Natural killer cell treated with Interleukin-12 subunit alpha and Interleukin-12 subunit beta and Interleukin-15 and Interleukin-18, amount 100 ng/mL, for 72 hours (primary cell): ENCODE data around the gene SMIM14. TPM values are rescaled to one million over a fixed set of nuclear protein-coding genes. Genes with fewer than 3 reads are reported as not detected.
"Not testable (repeated sequence)": the region's sequence is repeated elsewhere in the genome, so short reads cannot be mapped to it uniquely, and the experiment has no call there.

Source experiments
- ATAC-seq, 2 donors: fragments of 150-1000 bp; cut with Tn5 transposase in 1 of 2; sonication (Bioruptor Pico), chemical (Tn5 transposase) in 1 of 2; 2 replicates each; pipeline ENCODE4 v1.10.0; 2021
- DNase-seq: peaks from one replicate; pipeline ENCODE4 v3.0.0; 2022; ENCODE audit warnings: low spot score
- H3K27ac Mint-ChIP-seq, 2 donors: 1 replicate in 1 of 2; 2 replicates in 1 of 2; pipeline ENCODE4 v1.8.0; 2022; ENCODE audit warnings: mixed read lengths in 2 of 2, mild to moderate bottlenecking in 1 of 2, moderate library complexity in 1 of 2
- H3K27me3 Mint-ChIP-seq, 2 donors: 1 replicate in 1 of 2; 2 replicates in 1 of 2; pipeline ENCODE4 v1.8.0; 2022; ENCODE audit warnings: mixed read lengths in 2 of 2
- H3K36me3 Mint-ChIP-seq: one replicate; pipeline ENCODE4 v1.8.0; 2022; ENCODE audit warnings: mixed read lengths
- H3K4me1 Mint-ChIP-seq, 2 donors: 1 replicate in 1 of 2; 2 replicates in 1 of 2; pipeline ENCODE4 v1.8.0; 2022; ENCODE audit warnings: low read depth in 2 of 2, mixed read lengths in 2 of 2, mild to moderate bottlenecking in 1 of 2
- H3K4me3 Mint-ChIP-seq: one replicate; pipeline ENCODE4 v1.8.0; 2022; ENCODE audit warnings: mixed read lengths
- H3K9me3 Mint-ChIP-seq: 2 replicates; pipeline ENCODE4 v1.8.0; 2022; ENCODE audit warnings: mixed read lengths
- total RNA-seq, 2 donors: library from RNA; stranded (reverse); gene quantifications; one replicate each; pipeline ENCODE4 v1.2.3, GENCODE V29; 2022

SMIM14 gene
- total RNA-seq, 2 donors from 2014 or later, result 2.5 to 7.8 TPM

DNA sequence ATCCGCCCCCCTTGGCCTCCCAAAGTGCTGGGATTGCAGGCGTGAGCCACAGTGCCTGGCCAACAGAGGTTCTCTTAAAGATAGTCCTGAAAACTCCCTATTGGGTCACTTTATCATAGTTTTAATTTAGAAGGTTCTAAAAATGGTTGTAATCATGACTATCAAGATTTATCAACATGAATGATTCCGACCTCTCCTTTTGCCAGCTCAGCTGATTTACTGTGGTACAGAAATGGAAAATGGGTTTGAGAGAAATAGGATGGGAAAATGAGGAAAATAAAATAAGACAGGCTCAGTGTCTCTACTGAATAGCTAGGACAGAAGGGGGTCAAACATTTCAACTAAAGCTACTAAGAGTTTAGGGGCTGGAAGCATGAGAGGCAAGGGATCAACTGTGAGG, 83.2 kb downstream of the SMIM14 start:
- Mint-ChIP-seq H3K27me3 (no peaks in the 10 kb centered on the region), H3K36me3 (no peaks in the 10 kb centered on the region), H3K9me3 (no peaks in the 10 kb centered on the region), H3K4me3 (no peak overlapping the region), H3K27ac (no peak overlapping the region), H3K4me1 (no peaks in the 10 kb centered on the region)
- DNase-seq (no peak), ATAC-seq (no peak)

DNA sequence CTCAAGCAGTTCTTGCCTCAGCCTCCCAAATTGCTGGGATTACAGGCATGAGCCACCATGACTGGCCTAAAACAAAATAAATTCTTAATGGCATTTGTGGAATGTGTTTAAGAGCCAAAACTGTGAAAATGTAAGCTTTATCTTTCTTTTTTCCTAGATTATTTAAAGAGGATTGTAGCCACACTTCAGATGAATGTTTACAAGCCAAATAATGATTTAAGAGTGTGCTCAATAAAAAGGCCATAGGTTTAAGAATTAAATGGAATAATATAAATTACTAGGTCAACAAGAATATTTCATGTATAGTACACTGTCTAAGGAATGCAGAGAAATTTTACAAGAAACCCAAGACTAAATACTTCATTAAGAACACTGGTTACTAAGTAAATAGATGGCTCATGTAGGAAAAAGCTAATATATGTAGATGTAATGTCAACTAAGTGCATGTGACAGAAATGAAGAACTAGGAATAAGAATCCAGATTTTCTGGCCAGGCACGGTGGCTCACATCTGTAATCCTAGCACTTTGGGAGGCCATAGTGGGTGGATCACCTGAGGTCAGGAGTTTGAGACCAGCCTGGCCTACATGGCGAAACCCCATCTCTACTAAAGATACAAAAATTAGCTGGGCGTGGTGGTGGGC, 90.1 kb downstream of the SMIM14 start:
- DNase-seq (no peak), ATAC-seq (no peak)
- Mint-ChIP-seq H3K36me3 (no peaks in the 10 kb centered on the region), H3K27ac (no peak overlapping the region), H3K4me1 (no peaks in the 10 kb centered on the region), H3K9me3 (no peaks in the 10 kb centered on the region), H3K27me3 (no peaks in the 10 kb centered on the region), H3K4me3 (no peak overlapping the region)

DNA sequence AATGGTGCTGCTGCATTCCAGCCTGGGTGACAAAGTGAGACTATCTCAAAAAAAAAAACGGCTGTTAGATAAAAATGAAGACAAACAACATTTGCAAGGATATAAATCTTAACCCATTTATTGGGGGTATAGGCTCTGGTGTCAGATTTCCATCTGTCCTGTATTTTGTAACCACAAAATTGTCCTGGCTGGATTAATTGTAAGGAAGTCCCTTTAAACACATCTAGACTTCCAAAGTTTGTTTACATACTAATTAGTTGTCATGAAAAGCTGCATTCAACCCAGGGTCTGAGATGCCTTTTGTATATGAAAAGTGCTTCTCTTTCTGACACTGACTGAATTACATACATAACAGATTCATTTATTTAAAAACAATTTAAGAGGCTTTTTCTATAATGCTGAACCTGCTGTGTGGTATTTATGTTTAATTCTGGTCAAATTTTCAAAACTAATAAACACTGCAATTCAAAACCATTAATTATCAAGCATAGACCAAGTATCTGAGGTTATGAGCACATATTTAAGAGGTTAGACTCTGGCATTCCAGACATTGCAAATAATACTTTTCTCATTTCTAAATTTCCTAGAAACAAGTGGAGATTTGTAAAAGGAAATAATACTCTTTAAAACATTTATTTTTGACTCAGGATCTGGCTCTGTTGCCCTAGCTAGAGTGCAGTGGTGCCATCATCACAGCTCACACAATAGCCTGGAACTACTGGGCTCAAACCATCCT, 93.9 kb downstream of the SMIM14 start:
- H3K9me3 Mint-ChIP-seq, result no peaks in the 10 kb centered on the region
- H3K4me1 Mint-ChIP-seq, result no peaks in the 10 kb centered on the region
- no peaks in the 10 kb centered on the region for H3K27me3 Mint-ChIP-seq
- DNase-seq (no peak), ATAC-seq (no peak)
- H3K27ac Mint-ChIP-seq, result no peak overlapping the region
- H3K36me3 Mint-ChIP-seq, result no peaks in the 10 kb centered on the region
- H3K4me3 Mint-ChIP-seq, result no peak overlapping the region

DNA sequence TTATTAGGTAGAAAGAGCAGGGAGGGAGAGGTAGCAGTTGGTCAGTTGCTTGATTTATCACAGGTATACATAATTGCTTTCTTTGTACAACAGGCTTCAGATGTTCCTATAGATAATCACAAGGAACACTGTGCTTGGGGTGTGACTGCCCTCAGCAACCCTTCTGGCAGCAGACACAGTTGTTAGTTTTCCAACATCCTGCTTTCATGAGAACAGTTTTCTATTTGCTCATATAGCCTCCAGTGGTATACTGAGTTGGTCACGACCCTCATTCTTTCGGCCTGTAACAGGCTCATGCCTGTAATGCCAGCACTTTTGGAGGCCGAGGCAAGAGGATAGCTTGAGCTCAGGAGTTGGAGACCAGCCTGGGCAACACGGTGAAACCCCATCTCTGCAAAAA, 94.6 kb downstream of the SMIM14 start:
- not testable (repeated sequence) for H3K4me1 Mint-ChIP-seq, H3K27me3 Mint-ChIP-seq, H3K9me3 Mint-ChIP-seq, H3K4me3 Mint-ChIP-seq, DNase-seq, H3K27ac Mint-ChIP-seq, ATAC-seq, H3K36me3 Mint-ChIP-seq

DNA sequence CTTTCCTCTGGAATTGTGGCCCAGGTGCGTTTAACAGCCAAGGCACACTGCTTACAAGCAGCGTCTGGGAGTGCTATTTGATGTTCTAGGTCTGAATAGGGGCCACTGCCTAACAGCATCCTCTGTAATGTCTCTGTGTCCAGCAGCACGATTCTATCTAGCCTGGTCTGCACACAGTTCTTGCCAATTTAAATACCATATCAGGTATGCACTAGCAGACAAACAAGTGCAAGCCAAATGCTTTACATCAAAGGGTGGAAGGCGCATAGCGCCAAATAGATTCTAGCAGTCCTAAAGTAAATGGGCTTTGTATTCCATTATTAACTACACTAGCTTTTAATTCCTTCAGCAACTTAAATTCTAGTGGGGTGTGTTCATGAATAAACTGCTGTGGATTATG, 95.6 kb downstream of the SMIM14 start:
- H3K4me1 Mint-ChIP-seq, result no peaks in the 10 kb centered on the region
- no peak for ATAC-seq
- H3K4me3 Mint-ChIP-seq, result no peak overlapping the region
- H3K27me3 Mint-ChIP-seq, result no peaks in the 10 kb centered on the region
- no peak for DNase-seq
- H3K27ac Mint-ChIP-seq, result no peak overlapping the region
- H3K9me3 Mint-ChIP-seq, result no peaks in the 10 kb centered on the region
- H3K36me3 Mint-ChIP-seq, result no peaks in the 10 kb centered on the region

DNA sequence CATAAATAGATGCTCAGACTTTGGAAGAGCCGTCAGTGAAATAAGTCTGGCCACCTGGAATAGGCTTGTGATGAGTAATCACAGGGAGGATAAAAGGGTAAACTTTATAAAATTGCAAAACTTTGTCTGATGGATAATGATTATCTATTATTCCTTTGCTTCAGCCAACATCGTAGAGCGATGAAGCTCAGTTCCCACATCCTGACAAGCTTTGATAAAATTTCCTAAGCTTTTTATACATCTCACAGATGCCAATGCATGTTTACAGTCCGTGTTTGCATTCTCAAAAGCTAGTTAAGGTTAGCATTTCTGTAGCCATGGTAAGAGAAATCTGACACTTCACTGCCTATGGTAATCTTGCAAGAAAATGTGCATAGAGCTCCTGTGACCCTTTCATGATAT, 96.1 kb downstream of the SMIM14 start:
- ATAC-seq, result no peak
- Mint-ChIP-seq H3K4me1 (no peaks in the 10 kb centered on the region), H3K9me3 (no peaks in the 10 kb centered on the region)

DNA sequence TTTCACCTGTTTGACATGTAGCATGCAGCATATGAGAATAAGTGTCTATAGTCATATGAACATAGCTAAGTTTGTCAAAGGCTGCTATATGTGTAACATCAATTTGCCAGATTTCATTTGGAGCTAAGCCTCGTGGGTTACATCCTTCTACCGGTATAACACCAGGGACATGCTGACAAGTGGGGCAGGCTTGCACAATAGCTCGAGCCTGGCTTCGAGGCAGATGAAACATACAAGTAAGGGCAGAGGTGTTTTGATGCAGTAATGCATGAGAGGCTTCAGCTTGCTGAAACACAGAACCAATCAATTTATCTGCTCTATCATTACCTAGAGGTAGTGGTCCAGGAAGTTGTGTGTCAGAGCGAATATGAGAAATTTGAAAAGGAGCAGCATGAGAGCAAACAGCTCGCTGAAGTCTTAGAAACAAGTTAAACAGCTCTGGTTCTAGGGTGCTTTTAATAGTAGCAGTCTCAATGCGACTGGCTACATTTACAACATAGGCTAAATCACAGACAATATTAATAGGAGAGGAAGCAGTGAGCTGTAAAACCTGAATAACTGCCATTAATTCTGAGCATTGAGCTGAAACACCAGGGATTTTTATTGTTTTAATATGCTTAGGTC, 96.6 kb downstream of the SMIM14 start:
- DNase-seq (no peak), ATAC-seq (no peak)

More for the DNA sequence above, 96.1 kb downstream of the SMIM14 start:
- Mint-ChIP-seq H3K27ac (no peak overlapping the region), H3K36me3 (no peaks in the 10 kb centered on the region), H3K27me3 (no peaks in the 10 kb centered on the region), H3K4me3 (no peak overlapping the region)
- DNase-seq, result no peak

DNA sequence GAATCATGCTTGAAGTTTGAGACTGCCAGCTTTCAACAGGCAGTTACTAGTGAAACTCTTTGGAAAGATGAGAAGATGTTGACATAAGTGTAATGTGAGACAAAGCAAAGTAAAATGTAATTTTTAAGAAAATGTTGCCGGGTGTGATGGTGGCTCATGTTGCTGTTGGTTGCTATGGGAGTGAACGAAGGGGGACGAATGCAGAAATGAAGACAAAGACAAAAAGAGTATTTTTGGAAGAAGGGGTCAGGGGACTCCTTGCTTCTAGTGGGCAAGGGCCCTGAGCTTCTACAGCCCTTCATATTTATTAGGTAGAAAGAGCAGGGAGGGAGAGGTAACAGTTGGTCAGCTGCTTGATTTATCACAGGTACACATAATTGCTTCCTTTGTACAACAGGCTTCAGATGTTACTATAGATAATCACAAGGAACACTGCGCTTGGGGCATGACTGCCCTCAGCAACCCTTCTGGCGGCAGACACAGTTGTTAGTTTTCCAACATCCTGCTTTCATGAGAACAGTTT, 99.5 kb downstream of the SMIM14 start:
- DNase-seq, result no peak
- Mint-ChIP-seq H3K36me3 (no peaks in the 10 kb centered on the region), H3K9me3 (no peaks in the 10 kb centered on the region), H3K4me1 (peaks cover 0 to 2% of the 10 kb centered on the region in 2 donors), H3K4me3 (no peak overlapping the region), H3K27me3 (no peaks in the 10 kb centered on the region), H3K27ac (no peak overlapping the region)
- ATAC-seq, result no peak

More for the DNA sequence above, 96.6 kb downstream of the SMIM14 start:
- Mint-ChIP-seq H3K4me3 (no peak overlapping the region), H3K4me1 (no peaks in the 10 kb centered on the region), H3K9me3 (no peaks in the 10 kb centered on the region), H3K36me3 (no peaks in the 10 kb centered on the region), H3K27me3 (no peaks in the 10 kb centered on the region), H3K27ac (no peak overlapping the region)

DNA sequence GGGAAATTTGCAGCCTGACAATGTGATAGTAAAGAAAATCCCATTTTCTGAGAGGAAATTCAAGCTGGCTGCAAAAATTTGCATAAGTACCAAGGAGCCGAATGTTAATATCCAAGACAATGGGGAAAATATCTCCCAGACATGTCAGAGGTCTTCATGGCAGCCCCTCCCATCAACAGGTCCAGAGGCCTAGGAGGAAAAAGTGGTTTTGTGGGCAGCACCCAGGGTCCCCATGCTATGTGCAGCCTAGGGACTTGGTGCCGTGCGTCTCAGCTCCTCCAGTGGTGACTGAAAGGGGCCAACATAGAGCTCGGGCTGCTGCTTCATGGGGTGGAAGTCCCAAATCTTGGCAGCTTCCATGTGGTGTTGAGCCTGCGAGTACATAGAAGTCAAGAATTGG, 105.1 kb downstream of the SMIM14 start:
- peaks cover 0 to 5% of the 10 kb centered on the region in 2 donors for H3K4me1 Mint-ChIP-seq
- H3K4me3 Mint-ChIP-seq, result no peak overlapping the region
- no peak for DNase-seq
- H3K27ac Mint-ChIP-seq, result no peak overlapping the region
- H3K36me3 Mint-ChIP-seq, result peaks cover 21% of the 10 kb centered on the region
- H3K9me3 Mint-ChIP-seq, result no peaks in the 10 kb centered on the region
- H3K27me3 Mint-ChIP-seq, result no peaks in the 10 kb centered on the region
- no peak for ATAC-seq

DNA sequence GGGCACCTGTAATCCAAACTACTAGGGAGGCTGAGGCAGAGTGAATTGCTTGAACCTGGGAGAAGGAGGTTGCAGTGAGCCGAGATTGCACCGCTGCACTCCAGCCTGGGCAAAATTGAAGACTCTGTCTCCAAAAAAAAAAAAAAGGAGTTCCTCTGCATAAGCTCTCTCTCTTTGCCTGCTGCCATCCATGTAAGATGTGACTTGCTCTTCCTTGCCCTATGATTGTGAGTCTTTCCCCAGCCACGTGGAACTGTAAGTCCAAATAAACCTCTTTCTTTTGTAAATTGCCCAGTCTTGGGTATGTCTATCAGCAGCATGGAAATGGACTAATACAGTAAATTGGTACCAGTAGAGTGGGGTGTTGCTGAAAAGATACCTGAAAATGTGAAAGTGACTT, 106.4 kb downstream of the SMIM14 start:
- H3K9me3 Mint-ChIP-seq, H3K4me1 Mint-ChIP-seq, DNase-seq, H3K27me3 Mint-ChIP-seq, H3K27ac Mint-ChIP-seq, ATAC-seq, H3K4me3 Mint-ChIP-seq: not testable (repeated sequence)
- H3K36me3 Mint-ChIP-seq, result peaks cover 21% of the 10 kb centered on the region

DNA sequence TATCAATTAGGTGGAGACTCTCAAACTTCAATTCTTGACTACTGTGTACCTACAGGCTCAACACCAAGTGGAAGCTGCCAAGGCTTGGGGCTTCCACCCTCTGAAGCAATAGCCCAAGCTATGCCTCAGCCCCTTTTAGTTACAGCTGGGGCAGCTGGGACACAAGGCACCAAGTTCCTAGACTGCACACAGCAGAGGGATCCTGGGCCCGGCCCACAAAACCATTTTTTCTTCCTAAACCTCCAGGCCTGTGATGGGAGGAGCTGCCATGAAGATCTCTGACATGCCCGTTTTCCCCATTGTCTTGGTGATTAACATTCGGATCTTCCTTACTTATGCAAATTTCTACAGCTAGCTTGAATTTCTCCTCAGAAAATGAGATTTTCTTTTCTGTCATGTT, 108.0 kb downstream of the SMIM14 start:
- Mint-ChIP-seq H3K27me3 (no peaks in the 10 kb centered on the region), H3K27ac (no peak overlapping the region), H3K4me3 (no peak overlapping the region), H3K9me3 (no peaks in the 10 kb centered on the region), H3K36me3 (peaks cover 21% of the 10 kb centered on the region), H3K4me1 (peaks cover 14 to 18% of the 10 kb centered on the region in 2 donors)
- DNase-seq (no peak), ATAC-seq (no peak)

DNA sequence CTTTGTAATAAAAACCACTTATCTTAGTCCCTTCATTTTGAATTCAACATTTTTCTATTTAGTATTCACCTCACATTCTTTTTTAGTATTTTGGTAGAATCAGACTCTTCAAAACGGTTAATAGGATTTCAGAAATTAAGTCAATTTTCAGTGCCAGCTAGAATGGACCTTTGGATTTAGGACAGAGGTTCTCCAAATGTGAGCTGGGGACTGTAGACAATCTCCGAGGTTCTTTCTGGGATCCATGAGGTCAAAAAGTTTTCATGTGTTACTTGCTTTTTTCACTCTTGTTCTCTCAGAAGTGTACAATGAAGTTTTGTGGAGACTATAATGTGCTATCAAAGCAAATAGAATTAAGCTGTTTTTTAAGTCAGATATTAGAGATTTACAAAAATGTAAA, 109.1 kb downstream of the SMIM14 start:
- no peak overlapping the region for H3K4me3 Mint-ChIP-seq

DNA sequence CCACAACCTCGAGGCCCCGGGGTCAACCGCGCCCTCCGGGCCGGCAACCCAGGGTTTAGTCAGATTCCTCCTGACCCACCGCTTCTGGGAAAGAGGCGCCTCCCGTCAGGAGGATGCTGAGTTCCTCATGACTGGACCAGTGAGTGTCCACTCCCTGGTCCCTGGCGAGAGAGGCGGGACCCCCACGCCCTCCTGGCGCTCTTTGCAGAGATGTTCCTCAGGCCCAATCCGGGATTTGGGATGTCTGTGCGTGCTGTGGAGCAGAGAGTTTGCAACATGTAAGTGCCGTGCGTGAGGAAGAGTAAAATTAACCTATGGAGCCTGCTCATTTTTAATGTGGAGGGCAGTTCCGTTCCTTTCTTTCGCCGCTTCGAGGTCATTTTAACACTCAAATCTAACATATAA, 110.6 kb downstream of the SMIM14 start:
- Mint-ChIP-seq H3K9me3 (no peaks in the 10 kb centered on the region), H3K36me3 (peaks cover 21% of the 10 kb centered on the region), H3K4me1 (peaks cover 16 to 18% of the 10 kb centered on the region in 2 donors), H3K27ac (peak overlapping the region; percentile 75 to 96), H3K27me3 (no peaks in the 10 kb centered on the region), H3K4me3 (peak overlapping the region; percentile 97)
- no peak for DNase-seq
- ATAC-seq, result no peak

More for the DNA sequence above, 109.1 kb downstream of the SMIM14 start:
- Mint-ChIP-seq H3K36me3 (peaks cover 21% of the 10 kb centered on the region), H3K27ac (no peak overlapping the region), H3K4me1 (peaks cover 18% of the 10 kb centered on the region in 2 donors), H3K9me3 (no peaks in the 10 kb centered on the region), H3K27me3 (no peaks in the 10 kb centered on the region)
- ATAC-seq, result no peak
- no peak for DNase-seq
